Measurements from ENCODE around the gene LYL1.

GRCh38 chr19:13129384-13129783 lies 26.7 kb upstream of the LYL1 start:
- TF ChIP-seq CTCF (IDR thresholded peaks at IDR 0.05) (no peak), EZH2 (IDR thresholded peaks at IDR 0.05) (no peak)
